Fibroblast of skin of left biceps (primary cell): ENCODE measurements around the gene ST3GAL2.

Experiments used
- DNase-seq, 2 experiments: peaks; one replicate each; pipeline ENCODE4 v3.0.0-alpha.2; 2013; ENCODE audit warnings: low read depth in 2 of 2

ST3GAL2 gene

GRCh38 chr16:70438969-70439862 lies at the start of gene ST3GAL2:
ST3GAL2 (minus strand) TSS chr16:70439100; CDS start chr16:70398530, 40,570 bp downstream.
- peak; percentile 90 to 91 for DNase-seq

DNA sequence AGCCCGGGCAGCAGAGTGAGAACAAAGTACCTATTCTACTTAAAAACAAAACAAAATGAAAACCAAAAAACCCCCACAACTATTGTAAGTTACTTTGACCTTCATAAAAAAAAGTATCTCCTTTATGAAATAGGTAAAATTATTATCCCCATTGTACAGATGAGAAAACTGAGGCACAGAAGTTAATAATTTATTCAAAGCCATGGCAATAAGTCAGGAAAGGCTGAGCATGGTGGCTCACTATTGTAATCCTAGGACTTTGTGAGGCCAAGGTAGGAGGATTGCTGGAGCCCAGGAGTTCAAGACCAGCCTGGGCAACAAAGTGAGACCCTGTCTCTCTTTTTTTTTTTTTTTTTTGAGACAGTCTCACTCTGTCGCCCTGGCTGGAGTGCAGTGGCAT lies 46.0 kb upstream of the ST3GAL2 start:
- no peak for DNase-seq

- no peak for DNase-seq
These were observed 44.5 kb upstream of the ST3GAL2 start for GRCh38 chr16:70483426-70483825.

GRCh38 chr16:70482624-70483023 lies 43.7 kb upstream of the ST3GAL2 start:
- no peak for DNase-seq

- no peak for DNase-seq
These were observed 43.1 kb upstream of the ST3GAL2 start for GRCh38 chr16:70481929-70482536.

GRCh38 chr16:70480127-70481105 lies 41.5 kb upstream of the ST3GAL2 start:
- DNase-seq: no peak

GRCh38 chr16:70478912-70479341 lies 40.0 kb upstream of the ST3GAL2 start:
- DNase-seq: no peak

GRCh38 chr16:70478169-70478568 lies 39.3 kb upstream of the ST3GAL2 start:
- no peak for DNase-seq

DNA sequence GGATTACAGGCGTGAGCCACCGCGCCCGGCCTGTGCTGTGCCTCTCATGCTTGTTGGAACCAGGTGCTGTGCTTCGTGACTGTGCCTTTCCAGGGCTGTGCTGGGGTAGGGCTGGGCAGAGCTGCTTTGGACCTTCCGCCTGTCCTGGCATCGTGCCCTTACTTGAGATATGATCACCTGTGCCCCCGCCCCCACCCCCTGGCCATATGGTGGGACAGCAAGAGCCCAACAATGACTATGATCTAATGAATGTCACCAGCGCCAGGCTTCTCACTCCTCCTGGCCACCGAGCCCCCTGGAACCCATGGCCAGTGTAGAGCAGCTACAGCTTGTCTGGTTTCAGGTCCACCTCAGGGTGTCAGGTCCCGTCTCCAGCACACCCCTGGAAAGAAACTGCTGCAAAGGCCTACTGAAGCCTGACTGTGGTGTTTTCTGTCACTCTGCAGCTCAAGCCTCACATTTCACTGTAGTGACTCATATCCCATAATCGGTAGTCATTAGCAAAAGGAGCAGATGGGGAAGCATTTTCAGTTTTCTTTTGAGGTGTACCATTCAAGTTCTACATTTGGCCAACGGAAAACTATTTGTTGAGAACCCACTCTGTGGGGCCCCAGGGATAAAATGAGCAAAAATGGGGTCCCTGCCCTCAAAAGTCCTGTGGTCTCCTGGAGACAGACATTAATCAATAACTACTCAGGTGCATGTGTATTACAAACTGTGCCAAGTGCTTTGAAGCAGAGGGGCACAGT lies 37.5 kb upstream of the ST3GAL2 start:
- DNase-seq: peak; percentile 36 to 47

DNA sequence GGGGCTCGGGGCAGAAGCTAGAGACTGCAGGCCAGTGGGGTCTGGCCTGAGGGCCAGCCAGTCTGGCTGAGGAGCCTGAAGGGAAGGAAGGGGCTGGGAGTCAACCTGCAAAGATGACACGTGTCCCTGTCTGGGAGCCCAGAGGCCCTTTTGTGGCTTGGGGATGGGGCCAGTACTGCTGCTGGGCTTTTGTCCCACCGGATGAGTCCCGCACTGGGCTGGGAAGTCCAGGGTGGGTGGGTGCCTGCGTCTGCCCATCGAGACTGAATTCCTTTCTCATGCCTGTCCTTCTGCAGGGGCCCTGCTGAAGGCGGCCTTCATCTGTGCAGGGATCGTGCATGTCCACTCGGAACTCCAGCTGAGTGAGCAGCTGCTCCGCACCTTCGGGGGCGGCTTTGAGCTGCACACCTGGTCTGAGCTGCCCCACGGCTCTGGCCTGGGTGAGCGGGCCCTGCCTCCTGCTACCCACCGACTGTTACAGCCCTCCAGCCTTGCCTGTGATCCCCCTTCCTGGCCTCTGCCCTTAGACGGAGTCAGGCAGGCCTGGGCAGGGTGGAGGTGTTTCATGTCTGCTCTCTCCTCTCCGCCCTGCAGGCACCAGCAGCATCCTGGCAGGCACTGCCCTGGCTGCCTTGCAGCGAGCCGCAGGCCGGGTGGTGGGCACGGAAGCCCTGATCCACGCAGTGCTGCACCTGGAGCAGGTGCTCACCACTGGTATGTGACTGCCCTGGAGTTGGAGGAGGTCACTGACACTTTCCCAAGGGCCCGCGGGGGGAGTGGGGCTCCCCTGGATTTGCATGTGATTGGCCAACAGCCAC lies 36.4 kb upstream of the ST3GAL2 start:
- DNase-seq: no peak

- DNase-seq: no peak
These were observed 35.6 kb upstream of the ST3GAL2 start for GRCh38 chr16:70474320-70475053.

- DNase-seq: no peak
These were observed 34.8 kb upstream of the ST3GAL2 start for GRCh38 chr16:70473446-70474319.

DNA sequence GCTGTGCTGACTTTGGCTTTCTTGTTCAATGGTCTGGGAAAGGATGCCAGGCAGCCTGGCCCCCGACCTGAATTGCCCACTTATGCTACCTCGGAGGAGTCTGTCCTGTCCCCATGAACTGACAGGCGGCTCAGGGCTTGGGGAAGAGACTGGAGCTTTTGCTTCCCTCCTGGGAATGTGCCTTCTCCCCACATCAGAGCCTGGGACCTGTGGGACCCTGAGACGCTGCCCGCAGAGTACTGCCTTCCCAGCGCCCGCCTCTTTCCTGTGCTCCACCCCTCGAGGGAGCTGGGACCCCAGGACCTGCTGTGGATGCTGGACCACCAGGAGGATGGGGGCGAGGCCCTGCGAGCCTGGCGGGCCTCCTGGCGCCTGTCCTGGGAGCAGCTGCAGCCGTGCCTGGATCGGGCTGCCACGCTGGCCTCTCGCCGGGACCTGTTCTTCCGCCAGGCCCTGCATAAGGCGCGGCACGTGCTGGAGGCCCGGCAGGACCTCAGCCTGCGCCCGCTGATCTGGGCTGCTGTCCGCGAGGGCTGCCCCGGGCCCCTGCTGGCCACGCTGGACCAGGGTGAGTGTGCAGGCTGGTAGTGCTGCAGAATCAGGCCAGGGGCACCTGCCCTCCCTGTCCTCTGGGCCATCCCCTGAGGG lies 34.0 kb upstream of the ST3GAL2 start:
- no peak for DNase-seq

DNA sequence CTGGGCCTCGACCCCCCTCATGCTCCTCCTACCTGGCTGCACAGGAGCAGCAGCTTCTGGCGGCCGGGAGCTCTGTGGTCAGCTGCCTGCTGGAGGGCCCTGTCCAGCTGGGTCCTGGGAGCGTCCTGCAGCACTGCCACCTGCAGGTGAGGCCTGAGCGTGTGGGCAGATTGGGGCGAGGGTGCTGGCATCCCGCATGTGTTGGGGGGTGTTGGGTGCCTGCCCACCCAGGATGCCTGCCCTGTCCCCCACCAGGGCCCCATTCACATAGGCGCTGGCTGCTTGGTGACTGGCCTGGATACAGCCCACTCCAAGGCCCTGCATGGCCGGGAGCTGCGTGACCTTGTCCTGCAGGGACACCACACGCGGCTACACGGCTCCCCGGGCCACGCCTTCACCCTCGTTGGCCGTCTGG lies 32.0 kb upstream of the ST3GAL2 start:
- no peak for DNase-seq

GRCh38 chr16:70470141-70470926 lies 31.4 kb upstream of the ST3GAL2 start:
- DNase-seq: no peak

- no peak for DNase-seq
These were observed 30.1 kb upstream of the ST3GAL2 start for GRCh38 chr16:70468776-70469525.

DNA sequence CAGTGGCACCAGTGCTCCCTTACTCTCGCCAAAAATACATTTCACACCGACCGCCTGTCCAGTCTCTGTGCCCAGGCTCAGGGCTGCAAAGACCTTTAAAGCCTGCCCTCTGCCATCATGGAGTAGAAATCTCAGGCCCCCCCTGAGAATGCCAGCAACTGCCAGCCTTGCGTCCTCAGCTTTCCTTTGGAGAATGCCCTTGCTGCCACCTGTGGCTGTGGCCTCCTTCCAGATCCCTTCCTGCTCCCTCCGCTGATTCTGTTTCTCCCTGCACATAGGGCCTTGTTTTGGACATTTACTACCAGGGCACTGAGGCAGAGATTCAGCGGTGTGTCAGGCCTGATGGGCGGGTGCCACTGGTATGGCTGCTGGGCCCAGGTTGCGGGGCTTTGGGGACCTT lies 28.7 kb upstream of the ST3GAL2 start:
- no peak for DNase-seq
